ENCODE measurements around the gene POLH. TPM values are rescaled to one million over a fixed set of nuclear protein-coding genes. Genes with fewer than 3 reads are reported as not detected.
"Not testable (repeated sequence)": the region's sequence is repeated elsewhere in the genome, so short reads cannot be mapped to it uniquely, and the experiment has no call there.

Gene POLH
- total RNA-seq, 3 donors from 2014 or later (not counting 1 experiment from before 2014, with no cell fraction given), result 7.7 to 11.2 (median 7.8) TPM

- Histone ChIP-seq H3K4me1 (ENCODE audit: control insufficient read depth, insufficient read depth, low read length) (peaks cover 37% of the 10 kb centered on the region), H3K9me3 (ENCODE audit: control insufficient read depth, insufficient read depth, low read length) (no peaks in the 10 kb centered on the region), H3K4me3 (ENCODE audit: low read length) (peak overlapping the region; percentile 76), H3K27ac (ENCODE audit: low read length) (peak overlapping the region; percentile 73), H3K36me3 (ENCODE audit: control insufficient read depth, insufficient read depth, low read length) (peaks cover 9% of the 10 kb centered on the region), H3K27me3 (ENCODE audit: control insufficient read depth, insufficient read depth, low read length) (no peaks in the 10 kb centered on the region)
- no peaks in the 10 kb centered on the region for H3K9me3 Mint-ChIP-seq
- ATAC-seq, result peak; percentile 58 to 79 (median 64)
- intact Hi-C loops (cut with micrococcal nuclease), result loop anchor here (2.0 to 5.0 kb wide), 2 partner anchors 53 to 262 kb away; partner anchors contain the start of genes POLH, XPO5 and ZNF318
- H3K27ac Mint-ChIP-seq, result peak overlapping the region; percentile 92 to 96
- no peaks in the 10 kb centered on the region for H3K36me3 Mint-ChIP-seq
- TF ChIP-seq CTCF (IDR thresholded peaks at IDR 0.05), result no peak
- WGBS (ENCODE audit: insufficient coverage), result under 1% methylated on average over 33 of the region's 41 CpGs
- H3K4me1 Mint-ChIP-seq, result peaks cover 23 to 43% of the 10 kb centered on the region in 2 donors
- DNase-seq, result peak; percentile 77 to 95
- H3K27me3 Mint-ChIP-seq (ENCODE audit: low read depth in 2 of 2), result no peaks in the 10 kb centered on the region
- H3K4me3 Mint-ChIP-seq, result peak overlapping the region; percentile 97
These were observed 53.7 kb downstream of the POLH start for GRCh38 chr6:43629505-43630300.

GRCh38 chr6:43630980-43631619, 55.1 kb downstream of the POLH start:
- TF ChIP-seq CTCF (IDR thresholded peaks at IDR 0.05), result no peak
- WGBS (ENCODE audit: insufficient coverage), result 92% methylated on average over 1 of the region's 1 CpG
- Histone ChIP-seq H3K27me3 (ENCODE audit: control insufficient read depth, insufficient read depth, low read length) (no peaks in the 10 kb centered on the region), H3K27ac (ENCODE audit: low read length) (no peak overlapping the region), H3K36me3 (ENCODE audit: control insufficient read depth, insufficient read depth, low read length) (no peaks in the 10 kb centered on the region), H3K4me3 (ENCODE audit: low read length) (no peak overlapping the region), H3K9me3 (ENCODE audit: control insufficient read depth, insufficient read depth, low read length) (no peaks in the 10 kb centered on the region), H3K4me1 (ENCODE audit: control insufficient read depth, insufficient read depth, low read length) (peaks cover 44% of the 10 kb centered on the region)
- Mint-ChIP-seq H3K4me3 (no peak overlapping the region), H3K9me3 (no peaks in the 10 kb centered on the region), H3K36me3 (no peaks in the 10 kb centered on the region), H3K27me3 (ENCODE audit: low read depth in 2 of 2) (no peaks in the 10 kb centered on the region), H3K4me1 (peaks cover 36 to 52% of the 10 kb centered on the region in 2 donors), H3K27ac (no peak overlapping the region)
- DNase-seq, result no peak
- ATAC-seq, result no peak
- intact Hi-C loops (cut with micrococcal nuclease), result no loop called here

- H3K27me3 Mint-ChIP-seq (ENCODE audit: low read depth in 2 of 2); H3K27me3 ChIP-seq (ENCODE audit: control insufficient read depth, insufficient read depth, low read length); H3K4me3 Mint-ChIP-seq; H3K27ac Mint-ChIP-seq; H3K27ac ChIP-seq (ENCODE audit: low read length); intact Hi-C loops (cut with micrococcal nuclease); H3K4me3 ChIP-seq (ENCODE audit: low read length); DNase-seq; ATAC-seq; H3K9me3 ChIP-seq (ENCODE audit: control insufficient read depth, insufficient read depth, low read length); H3K36me3 Mint-ChIP-seq; H3K9me3 Mint-ChIP-seq; H3K36me3 ChIP-seq (ENCODE audit: control insufficient read depth, insufficient read depth, low read length): not testable (repeated sequence)
- peaks cover 26 to 41% of the 10 kb centered on the region in 2 donors for H3K4me1 Mint-ChIP-seq
- H3K4me1 ChIP-seq (ENCODE audit: control insufficient read depth, insufficient read depth, low read length), result peaks cover 47% of the 10 kb centered on the region
- 96% methylated on average over 7 of the region's 7 CpGs for WGBS (ENCODE audit: insufficient coverage)
These were observed 57.0 kb downstream of the POLH start for GRCh38 chr6:43633002-43633401.

- H3K36me3 ChIP-seq (ENCODE audit: control insufficient read depth, insufficient read depth, low read length), result peaks cover 5% of the 10 kb centered on the region
- H3K27ac ChIP-seq (ENCODE audit: low read length), result peak overlapping the region; percentile 71
- H3K9me3 ChIP-seq (ENCODE audit: control insufficient read depth, insufficient read depth, low read length), result no peaks in the 10 kb centered on the region
- ATAC-seq (no peak), DNase-seq (no peak)
- no peak overlapping the region for H3K4me3 ChIP-seq (ENCODE audit: low read length)
- H3K36me3 Mint-ChIP-seq, result no peaks in the 10 kb centered on the region
- H3K4me1 Mint-ChIP-seq, result peaks cover 32 to 40% of the 10 kb centered on the region in 2 donors
- no peak for TF ChIP-seq CTCF (IDR thresholded peaks at IDR 0.05)
- H3K9me3 Mint-ChIP-seq, result no peaks in the 10 kb centered on the region
- peak overlapping the region; percentile 93 to 96 for H3K27ac Mint-ChIP-seq
- peaks cover 43% of the 10 kb centered on the region for H3K4me1 ChIP-seq (ENCODE audit: control insufficient read depth, insufficient read depth, low read length)
- intact Hi-C loops (cut with micrococcal nuclease), result no loop called here
- 90% methylated on average over 9 of the region's 9 CpGs for WGBS (ENCODE audit: insufficient coverage)
- peak overlapping the region; percentile 96 for H3K4me3 Mint-ChIP-seq
- no peaks in the 10 kb centered on the region for H3K27me3 ChIP-seq (ENCODE audit: control insufficient read depth, insufficient read depth, low read length)
- H3K27me3 Mint-ChIP-seq (ENCODE audit: low read depth in 2 of 2), result no peaks in the 10 kb centered on the region
These were observed 58.8 kb downstream of the POLH start for GRCh38 chr6:43634702-43635303.

Data from natural killer cell (primary cell).